ACC112 (cell line): ENCODE measurements around the gene AQR.
"Not testable (repeated sequence)": the region's sequence is repeated elsewhere in the genome, so short reads cannot be mapped to it uniquely, and the experiment has no call there.

Source experiments
- H2AFZ ChIP-seq: fragments of 200-600 bp; sonication (generic); one replicate; pipeline ENCODE4 v1.6.0; 2017; ENCODE audit warnings: antibody characterized with exemption, low read length; ENCODE audit not compliant: unreplicated experiment
- H3K27ac ChIP-seq: fragments of 200-600 bp; sonication (generic); 2 replicates; pipeline ENCODE4 v1.5.1; 2014; ENCODE audit warnings: low read depth, mild to moderate bottlenecking, antibody characterized with exemption, low read length, moderate library complexity
- H3K27me3 ChIP-seq: fragments of 200-600 bp; sonication (generic); 2 replicates; pipeline ENCODE4 v1.6.1; 2014; ENCODE audit warnings: mild to moderate bottlenecking, antibody characterized with exemption, low read length, moderate library complexity, mixed read lengths; ENCODE audit not compliant: insufficient read depth
- H3K36me3 ChIP-seq: fragments of 200-600 bp; sonication (generic); 2 replicates; pipeline ENCODE4 v1.6.1; 2016; ENCODE audit warnings: mild to moderate bottlenecking, antibody characterized with exemption, low read length, moderate library complexity, mixed read lengths; ENCODE audit not compliant: insufficient read depth
- H3K4me1 ChIP-seq: fragments of 200-600 bp; sonication (generic); one replicate; pipeline ENCODE4 v1.6.1; 2016; ENCODE audit warnings: low read length, mixed read lengths; ENCODE audit not compliant: insufficient read depth, unreplicated experiment, control insufficient read depth
- H3K4me3 ChIP-seq: fragments of 200-600 bp; sonication (generic); 2 replicates; pipeline ENCODE4 v1.5.1; 2014; ENCODE audit warnings: mild to moderate bottlenecking, low read depth, low read length
- H3K79me2 ChIP-seq: fragments of 200-600 bp; sonication (generic); one replicate; pipeline ENCODE4 v1.6.0; 2016; ENCODE audit warnings: low read length; ENCODE audit not compliant: control insufficient read depth, unreplicated experiment, insufficient read depth

Gene AQR

GRCh38 chr15:34988027-34988902, 18.7 kb upstream of the AQR start, which contains the start of gene ZNF770:
TSS of gene ZNF770 (minus strand) at chr15:34988287. CDS start at chr15:34983434, 4,853 bp downstream.
- H3K79me2 ChIP-seq = peaks cover 46% of the 10 kb centered on the region

GRCh38 chr15:34987609-34988026, 18.1 kb upstream of the AQR start:
- Histone ChIP-seq H3K4me1 (peaks cover 10% of the 10 kb centered on the region), H3K27me3 (no peaks in the 10 kb centered on the region), H3K27ac (peak overlapping the region; percentile 89), H3K4me3 (peak overlapping the region; percentile 99), H3K79me2 (peaks cover 52% of the 10 kb centered on the region), H2AFZ (peak overlapping the region; percentile 100), H3K36me3 (peaks cover 12% of the 10 kb centered on the region)

More at GRCh38 chr15:34988027-34988902, 18.7 kb upstream of the AQR start, which contains the start of gene ZNF770:
- Histone ChIP-seq H3K4me3 (peak within 1 kb of the TSS; percentile 99), H3K27me3 (no peaks in the 10 kb centered on the region), H2AFZ (peak within 1 kb of the TSS; percentile 100), H3K27ac (peak within 1 kb of the TSS; percentile 89), H3K36me3 (peaks cover 7% of the 10 kb centered on the region; the same call in 1 of the 2 replicates), H3K4me1 (peaks cover 10% of the 10 kb centered on the region)

- Histone ChIP-seq H3K4me3 (peak overlapping the region; percentile 99), H2AFZ (no peak overlapping the region), H3K79me2 (peaks cover 59% of the 10 kb centered on the region), H3K27me3 (no peaks in the 10 kb centered on the region), H3K27ac (peak overlapping the region; percentile 89), H3K4me1 (peaks cover 10% of the 10 kb centered on the region), H3K36me3 (peaks cover 19% of the 10 kb centered on the region)
These were observed 17.4 kb upstream of the AQR start for GRCh38 chr15:34986771-34987480.

- H3K27ac ChIP-seq = no peak overlapping the region
These were observed 16.8 kb upstream of the AQR start for GRCh38 chr15:34986326-34986725.

GRCh38 chr15:34984889-34985630, 15.5 kb upstream of the AQR start:
- Histone ChIP-seq H2AFZ (no peak overlapping the region), H3K4me3 (peak overlapping the region; percentile 50), H3K27ac (peak overlapping the region; percentile 56), H3K36me3 (peaks cover 27% of the 10 kb centered on the region), H3K27me3 (no peaks in the 10 kb centered on the region), H3K79me2 (peaks cover 59% of the 10 kb centered on the region), H3K4me1 (peaks cover 10% of the 10 kb centered on the region)

More at GRCh38 chr15:34986326-34986725, 16.8 kb upstream of the AQR start:
- H3K36me3 ChIP-seq = peaks cover 23% of the 10 kb centered on the region
- H3K4me1 ChIP-seq = peaks cover 10% of the 10 kb centered on the region
- H3K79me2 ChIP-seq = peaks cover 59% of the 10 kb centered on the region
- peak overlapping the region; percentile 99 for H3K4me3 ChIP-seq
- H2AFZ ChIP-seq = no peak overlapping the region
- H3K27me3 ChIP-seq = no peaks in the 10 kb centered on the region

GRCh38 chr15:34976743-34977142, 7.2 kb upstream of the AQR start:
- no peaks in the 10 kb centered on the region for H3K79me2 ChIP-seq
- H3K27me3 ChIP-seq = no peaks in the 10 kb centered on the region
- H3K36me3 ChIP-seq = peaks cover 8% of the 10 kb centered on the region
- H3K4me3 ChIP-seq = no peak overlapping the region
- H2AFZ ChIP-seq = no peak overlapping the region
- H3K27ac ChIP-seq = no peak overlapping the region
- H3K4me1 ChIP-seq = no peaks in the 10 kb centered on the region

- no peaks in the 10 kb centered on the region for H3K4me1 ChIP-seq
- H3K36me3 ChIP-seq = peaks cover 6% of the 10 kb centered on the region
- H3K27me3 ChIP-seq = no peaks in the 10 kb centered on the region
- no peak overlapping the region for H2AFZ ChIP-seq
- H3K79me2 ChIP-seq = no peaks in the 10 kb centered on the region
- no peak overlapping the region for H3K27ac ChIP-seq
- no peak overlapping the region for H3K4me3 ChIP-seq
These were observed 6.5 kb upstream of the AQR start for GRCh38 chr15:34976073-34976472.

- no peaks in the 10 kb centered on the region for H3K27me3 ChIP-seq
- H3K4me3 ChIP-seq = no peak overlapping the region
- no peak overlapping the region for H3K27ac ChIP-seq
- H2AFZ ChIP-seq = no peak overlapping the region
- peaks cover under 1% of the 10 kb centered on the region for H3K4me1 ChIP-seq
- no peaks in the 10 kb centered on the region for H3K36me3 ChIP-seq
- H3K79me2 ChIP-seq = peaks cover 10% of the 10 kb centered on the region
These were observed 4.0 kb upstream of the AQR start for GRCh38 chr15:34973512-34973911.

- not testable (repeated sequence) for H3K4me1 ChIP-seq, H3K27me3 ChIP-seq, H3K36me3 ChIP-seq, H3K27ac ChIP-seq
- Histone ChIP-seq H2AFZ (peak overlapping the region; percentile 91), H3K4me3 (peak overlapping the region; percentile 94), H3K79me2 (peaks cover 39% of the 10 kb centered on the region)
These were observed 629 bp upstream of the AQR start for GRCh38 chr15:34970098-34970643.

- no peak overlapping the region for H2AFZ ChIP-seq
- no peak overlapping the region for H3K27ac ChIP-seq
- H3K79me2 ChIP-seq = peaks cover 51% of the 10 kb centered on the region
- no peaks in the 10 kb centered on the region for H3K27me3 ChIP-seq
- 0 out of 2 replicates have a peak, but pooled peaks cover 10% of the 10 kb centered on the region for H3K36me3 ChIP-seq
- peaks cover 7% of the 10 kb centered on the region for H3K4me1 ChIP-seq
- no peak overlapping the region for H3K4me3 ChIP-seq
These were observed 5.3 kb downstream of the AQR start for GRCh38 chr15:34964277-34964676.
